ENCODE data around the gene TSPAN17.
"Not testable (repeated sequence)": the region's sequence is repeated elsewhere in the genome, so short reads cannot be mapped to it uniquely, and the experiment has no call there.

The TSPAN17 gene

GRCh38 chr5:176677209-176677939 lies 30.1 kb downstream of the TSPAN17 start:
- no peak for DNase-seq (ENCODE audit: low read depth in 1 of 2, low spot score in 1 of 2)

DNA sequence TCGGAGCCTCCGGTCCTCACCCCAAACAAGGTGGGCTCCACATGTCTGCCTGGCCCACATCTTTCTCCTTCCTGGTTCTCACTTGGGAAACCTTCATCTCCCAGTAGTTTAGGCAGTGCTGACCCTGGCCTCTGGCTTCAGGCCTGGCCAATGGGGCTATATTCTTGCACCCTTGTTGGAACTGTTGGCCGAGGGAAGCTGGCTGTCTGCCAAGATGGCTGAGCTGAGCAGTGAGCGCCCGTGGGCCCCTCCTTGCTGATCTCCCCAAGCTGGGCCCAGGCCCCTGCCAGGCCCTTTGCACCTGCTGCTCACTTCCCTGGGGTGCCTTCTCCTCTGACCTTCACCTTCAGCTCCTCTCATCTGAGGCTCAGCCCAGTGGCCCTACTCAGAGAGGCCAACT lies 31.3 kb downstream of the TSPAN17 start:
- DNase-seq (ENCODE audit: low read depth in 1 of 2, low spot score in 1 of 2) = no peak

DNA sequence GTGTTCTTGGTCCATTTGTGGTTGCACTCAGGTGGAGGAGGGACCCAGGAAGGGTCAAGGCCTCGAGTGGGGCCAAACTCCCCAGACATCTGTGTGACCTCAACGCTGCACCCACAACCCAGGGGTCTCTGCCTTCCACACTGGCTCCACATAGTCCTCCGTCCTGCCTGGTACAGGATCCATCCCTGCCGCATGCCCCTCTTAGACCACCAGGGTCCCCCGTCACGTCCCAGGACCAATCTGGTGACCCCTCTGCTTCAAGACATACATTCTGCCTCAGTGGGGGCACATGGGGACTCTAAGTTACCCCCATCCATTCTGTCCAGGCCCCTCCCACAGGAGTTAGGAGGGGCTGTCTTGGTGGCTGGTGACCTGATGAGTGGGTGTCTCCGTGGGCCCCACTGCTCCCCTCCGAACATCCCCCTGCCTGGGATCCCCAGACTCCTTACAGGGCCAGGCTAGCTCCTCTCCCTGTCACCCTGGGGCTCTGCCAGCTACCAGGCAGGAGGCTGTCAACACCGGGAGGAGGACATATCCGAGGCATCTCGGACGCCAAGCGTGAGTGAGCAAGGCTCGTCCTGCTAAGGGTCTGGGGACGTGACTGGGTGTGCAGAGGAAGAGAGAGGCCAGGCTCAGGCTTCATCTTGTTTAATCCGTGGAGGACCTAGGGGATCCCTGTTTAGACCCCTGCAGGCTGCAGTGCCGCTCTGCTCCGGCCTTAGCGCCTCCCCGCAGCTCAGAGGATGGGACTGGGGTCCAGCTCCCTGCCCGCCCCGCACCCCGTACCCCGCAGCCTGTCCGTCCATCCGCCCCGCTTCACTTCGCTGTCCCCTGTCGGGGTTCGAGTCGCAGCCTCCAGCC lies 32.3 kb downstream of the TSPAN17 start:
- DNase-seq (ENCODE audit: low read depth in 1 of 2, low spot score in 1 of 2) = no peak

DNA sequence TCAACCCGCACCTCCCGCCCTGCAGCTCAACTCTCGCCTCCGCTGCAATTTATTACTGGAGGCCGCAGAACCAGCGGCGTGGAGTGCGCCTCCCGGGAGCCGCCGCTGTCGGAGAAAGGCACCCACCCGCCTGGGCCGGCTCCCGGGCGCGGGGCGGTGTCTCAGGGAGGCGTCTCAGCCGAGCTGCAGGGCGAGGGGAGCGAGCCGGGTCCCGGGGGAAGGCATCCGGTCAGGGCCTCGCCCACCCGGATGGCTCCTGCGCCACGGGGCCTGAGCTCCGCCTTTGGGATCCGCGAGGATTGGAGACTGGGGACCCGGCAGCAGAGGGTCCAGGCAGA lies 32.9 kb downstream of the TSPAN17 start:
- no peak for DNase-seq (ENCODE audit: low read depth in 1 of 2, low spot score in 1 of 2)

- DNase-seq (ENCODE audit: low read depth in 1 of 2, low spot score in 1 of 2) = no peak
Measured at GRCh38 chr5:176682016-176682531, 34.8 kb downstream of the TSPAN17 start.

- no peak for DNase-seq (ENCODE audit: low read depth in 1 of 2, low spot score in 1 of 2)
Measured at GRCh38 chr5:176685010-176685409, 37.7 kb downstream of the TSPAN17 start.

- DNase-seq (ENCODE audit: low read depth in 1 of 2, low spot score in 1 of 2) = no peak
Measured at GRCh38 chr5:176687247-176687646, 40.0 kb downstream of the TSPAN17 start.

DNA sequence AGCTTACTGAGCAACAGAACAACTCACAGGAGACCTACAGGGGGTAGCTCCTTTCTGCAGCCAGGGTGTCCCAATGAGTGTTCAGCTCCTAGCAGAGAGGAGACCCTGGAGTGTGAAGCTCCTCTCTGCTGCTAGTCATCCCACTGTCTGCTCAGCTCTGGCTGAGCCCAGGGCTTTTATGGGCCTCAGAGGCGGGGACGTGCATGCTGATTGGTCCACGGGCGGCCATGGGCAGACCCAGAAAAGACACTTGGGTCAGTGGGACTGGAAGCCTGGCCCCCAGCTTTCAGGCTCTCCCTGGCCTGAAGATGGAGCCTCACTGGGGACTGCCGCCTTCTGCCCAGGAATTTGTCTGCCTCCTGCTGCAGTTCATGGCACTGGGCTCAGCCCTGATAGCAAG lies 40.6 kb downstream of the TSPAN17 start:
- no peak for DNase-seq (ENCODE audit: low read depth in 1 of 2, low spot score in 1 of 2)

DNA sequence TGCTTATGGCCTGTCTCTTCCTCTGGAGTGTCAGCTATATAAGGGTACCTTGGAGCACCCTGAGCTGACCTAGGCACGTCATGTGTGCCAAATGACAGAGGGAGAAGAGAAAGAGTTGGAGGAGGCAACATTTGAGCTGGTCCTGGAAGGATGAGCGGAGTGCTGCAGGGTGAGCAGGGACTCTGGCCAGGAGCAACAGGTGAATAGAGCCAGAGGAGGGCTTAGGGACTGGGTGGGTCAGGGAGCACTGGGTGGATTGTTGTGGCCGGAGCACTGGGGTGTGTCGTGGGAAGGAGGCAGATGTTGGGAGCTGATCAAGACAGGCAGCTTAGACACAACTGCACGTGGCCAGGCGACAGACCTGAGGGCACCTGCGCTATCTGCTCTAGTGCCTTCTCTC lies 43.6 kb downstream of the TSPAN17 start:
- no peak for DNase-seq (ENCODE audit: low read depth in 1 of 2, low spot score in 1 of 2)

- no peak for DNase-seq (ENCODE audit: low read depth in 1 of 2, low spot score in 1 of 2)
Measured at GRCh38 chr5:176691524-176691923, 44.2 kb downstream of the TSPAN17 start.

DNA sequence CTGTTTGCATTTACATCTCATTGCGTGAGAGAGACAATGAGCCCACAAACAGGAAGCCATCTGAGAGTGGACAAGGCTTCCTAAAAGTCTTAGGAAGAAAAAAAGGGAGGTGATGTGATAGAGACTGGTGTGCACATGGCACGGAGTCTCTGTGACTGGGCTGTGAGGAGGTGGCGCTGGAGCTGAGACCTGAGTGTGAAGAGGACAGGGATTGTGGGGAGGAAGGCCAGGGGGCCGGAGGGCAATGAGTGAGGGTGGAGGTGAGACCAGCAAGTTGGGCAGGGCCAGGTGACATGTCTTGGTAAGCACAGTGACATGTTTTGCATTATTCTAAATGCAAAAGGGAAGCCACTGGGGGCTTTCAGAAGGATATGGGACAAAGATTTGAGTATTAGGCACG lies 45.0 kb downstream of the TSPAN17 start:
- no peak for DNase-seq (ENCODE audit: low read depth in 1 of 2, low spot score in 1 of 2)

DNA sequence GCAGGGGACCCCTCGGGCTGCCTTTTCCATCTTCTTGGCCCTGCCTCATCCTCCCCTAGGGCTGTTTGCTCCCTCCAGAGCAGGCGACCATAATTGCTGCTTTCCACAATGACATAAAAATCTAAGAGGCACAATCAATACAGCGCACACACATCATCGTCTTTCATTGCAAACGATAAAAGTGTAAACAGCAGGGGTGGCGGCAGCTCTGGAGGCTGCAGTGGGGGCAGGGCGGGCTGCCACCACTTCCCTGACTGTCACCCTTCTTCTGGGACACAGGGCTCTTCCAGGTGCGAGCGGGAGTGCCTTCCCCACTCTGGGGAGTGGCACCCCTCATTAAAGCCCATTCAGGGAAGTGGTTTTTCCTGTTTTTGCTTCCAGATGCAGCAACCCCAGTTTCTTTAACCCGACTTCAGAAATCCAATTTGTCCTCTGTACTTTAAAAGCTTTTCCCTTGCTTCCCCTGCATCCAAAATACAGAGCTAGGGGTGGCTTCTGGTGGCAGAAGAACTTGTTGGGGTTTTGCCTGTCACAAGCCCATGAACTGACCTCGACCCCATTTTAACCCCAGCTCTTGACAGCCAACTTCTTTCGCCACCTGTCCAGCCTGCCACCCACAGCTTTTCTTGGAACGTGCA lies 45.7 kb downstream of the TSPAN17 start:
- no peak for DNase-seq (ENCODE audit: low read depth in 1 of 2, low spot score in 1 of 2)

DNA sequence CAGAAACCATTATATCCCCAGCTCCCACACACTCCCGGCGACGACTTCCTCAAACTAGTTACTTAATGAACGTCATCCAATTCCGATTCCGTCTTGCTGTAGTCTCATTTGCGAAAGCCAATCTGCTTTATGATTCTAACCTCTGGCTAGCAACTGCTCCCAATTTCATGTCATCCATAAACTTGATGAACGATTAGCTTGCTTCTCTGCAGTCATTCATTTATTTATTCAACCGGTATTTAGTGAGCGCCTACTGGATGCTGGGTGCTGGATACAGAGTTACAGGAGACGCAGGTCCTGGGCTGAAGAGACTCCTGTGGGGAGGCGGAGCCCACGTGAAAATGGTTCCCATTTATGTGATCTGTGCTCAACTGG lies 46.2 kb downstream of the TSPAN17 start:
- DNase-seq (ENCODE audit: low read depth in 1 of 2, low spot score in 1 of 2) = no peak

DNA sequence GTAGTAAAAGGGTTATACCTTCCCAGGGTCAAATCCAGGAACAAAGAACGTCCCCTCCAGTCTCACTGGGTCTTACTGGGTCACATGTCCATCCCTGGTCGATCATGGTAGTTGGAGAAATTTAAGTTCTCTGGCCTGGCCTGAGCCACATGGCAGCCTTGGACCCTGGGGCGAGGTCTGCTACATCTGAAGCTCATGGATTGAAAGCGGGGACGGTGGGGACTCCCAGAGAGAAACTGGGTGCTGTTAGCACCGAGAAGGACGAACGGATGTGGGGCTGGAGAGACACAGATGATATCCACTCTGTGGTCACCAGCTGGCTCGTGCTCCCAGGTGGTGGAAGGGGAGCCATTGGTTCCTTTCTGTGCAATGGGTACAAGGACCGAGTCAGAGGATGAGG lies 46.9 kb downstream of the TSPAN17 start:
- no peak for DNase-seq (ENCODE audit: low read depth in 1 of 2, low spot score in 1 of 2)

DNA sequence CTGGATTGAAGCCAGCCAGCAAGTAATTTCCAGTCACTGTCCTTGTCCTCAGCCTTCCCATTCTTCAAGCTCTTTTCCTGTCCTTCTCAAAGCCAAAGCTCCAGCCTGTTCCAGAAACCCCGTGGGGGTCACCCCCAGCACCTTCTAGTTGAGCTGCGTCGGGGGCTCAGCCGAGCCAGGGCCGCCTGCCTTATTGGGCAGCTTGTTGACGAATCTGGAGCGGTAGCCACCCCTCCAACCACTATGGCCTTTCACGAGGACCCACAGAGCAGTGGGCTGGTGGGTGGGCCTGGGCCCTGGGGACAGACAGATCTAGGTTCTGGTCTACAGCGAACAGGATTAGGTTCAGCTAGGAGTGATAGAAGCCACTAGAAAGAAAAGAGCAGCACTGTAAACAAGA lies 47.3 kb downstream of the TSPAN17 start:
- no peak for DNase-seq (ENCODE audit: low read depth in 1 of 2, low spot score in 1 of 2)

DNA sequence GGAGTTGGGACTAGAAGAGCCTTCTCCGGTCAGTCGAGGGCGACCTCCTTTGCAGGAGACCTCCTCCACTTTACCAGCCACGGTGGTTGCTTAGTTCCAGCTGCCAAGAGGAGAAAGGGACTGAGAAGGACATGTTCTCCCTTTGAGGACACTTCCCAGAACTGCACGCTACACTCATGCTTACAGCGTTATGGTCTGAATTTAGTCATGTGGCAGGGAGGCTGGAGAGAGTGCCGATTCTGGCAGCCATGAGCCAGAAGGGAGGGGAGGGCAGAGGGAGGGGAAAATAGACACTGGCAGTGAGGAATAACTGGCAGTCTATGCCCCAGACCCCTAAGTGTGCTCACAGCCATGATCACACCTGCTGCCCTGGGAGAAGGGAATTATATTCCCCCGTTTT lies 47.8 kb downstream of the TSPAN17 start:
- DNase-seq (ENCODE audit: low read depth in 1 of 2, low spot score in 1 of 2) = no peak

DNA sequence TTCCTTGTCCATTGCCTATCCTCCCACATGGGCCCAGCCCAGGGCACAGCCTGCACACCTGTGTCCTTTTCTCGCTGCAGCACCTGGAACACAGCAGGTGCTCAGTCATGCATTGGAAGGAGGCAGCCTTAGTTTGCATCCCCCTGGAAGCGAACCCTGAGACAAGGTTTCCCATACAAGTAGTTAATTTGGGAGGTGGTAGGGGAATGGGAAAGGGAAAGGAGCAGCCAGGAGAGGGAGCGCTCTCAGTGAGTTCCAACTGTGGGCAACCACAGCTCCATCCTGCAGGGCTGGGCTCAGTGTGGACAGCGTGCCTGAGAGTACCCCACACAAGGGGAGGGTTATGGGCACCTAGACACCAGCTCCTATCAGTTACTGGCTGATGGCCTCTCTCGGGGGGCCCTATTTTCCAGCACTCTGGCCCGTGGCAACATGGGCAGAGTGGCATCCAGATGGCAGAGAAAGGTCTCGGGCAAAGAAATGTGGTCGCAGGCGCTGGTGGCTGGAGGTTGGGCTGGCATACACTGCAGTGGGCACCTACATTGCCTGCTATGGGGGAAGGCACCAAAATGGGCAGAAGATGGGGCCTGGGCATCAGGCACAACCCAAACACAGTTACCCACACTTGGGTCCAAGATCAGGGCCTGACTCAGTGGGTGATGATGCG lies 50.1 kb downstream of the TSPAN17 start:
- no peak for DNase-seq (ENCODE audit: low read depth in 1 of 2, low spot score in 1 of 2)

GRCh38 chr5:176697934-176698538 lies 50.8 kb downstream of the TSPAN17 start:
- DNase-seq (ENCODE audit: low read depth in 1 of 2, low spot score in 1 of 2) = no peak

- DNase-seq (ENCODE audit: low read depth in 1 of 2, low spot score in 1 of 2) = not testable (repeated sequence)
Measured at GRCh38 chr5:176699446-176699845, 52.2 kb downstream of the TSPAN17 start.

- DNase-seq (ENCODE audit: low read depth in 1 of 2, low spot score in 1 of 2) = no peak
Measured at GRCh38 chr5:176700239-176700847, 53.1 kb downstream of the TSPAN17 start.
